DND-41 (cell line): ENCODE measurements around the gene GPATCH3.

Source experiments
- EZH2 ChIP-seq: IDR thresholded peaks from 3 replicates; pipeline ENCODE4 v1.6.1; 2012; ENCODE audit warnings: borderline replicate concordance, low read depth, mild to moderate bottlenecking, moderate library complexity, low read length, inconsistent platforms; ENCODE audit not compliant: severe bottlenecking
- TF ChIP-seq, protein P1 (sequence below): IDR thresholded peaks from 2 replicates; pipeline ENCODE4 v1.5.1; 2012; ENCODE audit warnings: borderline replicate concordance, low read length, moderate library complexity, mild to moderate bottlenecking; ENCODE audit not compliant: poor library complexity, severe bottlenecking; ENCODE audit errors: extremely low read depth

DNA sequence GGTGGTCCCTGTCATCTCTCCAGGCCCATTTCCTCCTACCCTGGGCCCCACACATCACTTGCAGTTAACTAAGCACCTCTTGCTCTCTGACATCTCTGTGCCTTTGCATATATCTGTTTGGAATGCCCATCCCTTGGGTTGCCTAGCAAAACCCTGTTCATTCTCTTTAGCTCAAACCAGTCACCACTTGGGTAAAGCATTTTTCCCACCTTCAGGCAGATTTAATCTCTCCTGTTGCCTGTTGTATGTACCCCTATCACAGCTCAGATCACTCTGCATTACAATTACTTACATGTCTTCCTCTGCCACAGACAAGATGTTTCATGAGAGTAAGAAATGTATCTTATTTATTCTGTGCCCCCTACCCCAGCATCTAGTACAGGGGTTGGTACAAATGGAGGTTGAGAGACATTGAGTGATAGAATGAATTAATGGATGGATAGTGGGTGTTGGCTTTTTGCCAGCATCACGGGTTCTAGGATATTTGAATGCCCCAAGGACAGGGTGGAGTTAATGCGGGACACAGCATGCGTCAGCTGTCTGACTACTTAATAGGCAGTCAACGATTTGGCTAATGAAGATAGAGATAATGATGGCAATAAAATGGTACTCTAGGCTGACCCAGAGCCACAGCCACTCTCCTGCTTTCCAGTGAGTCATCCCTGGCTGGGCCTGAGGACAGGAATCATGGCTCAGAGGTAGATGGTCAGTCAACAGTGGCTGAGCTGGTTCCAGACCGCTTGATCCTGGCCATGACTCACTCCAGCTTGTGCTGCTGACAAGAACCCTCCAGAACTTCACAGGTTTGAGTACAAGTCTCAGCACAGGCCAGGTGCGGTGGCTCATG is 7.0 kb upstream of the GPATCH3 start:
- TF ChIP-seq, protein P1, sequence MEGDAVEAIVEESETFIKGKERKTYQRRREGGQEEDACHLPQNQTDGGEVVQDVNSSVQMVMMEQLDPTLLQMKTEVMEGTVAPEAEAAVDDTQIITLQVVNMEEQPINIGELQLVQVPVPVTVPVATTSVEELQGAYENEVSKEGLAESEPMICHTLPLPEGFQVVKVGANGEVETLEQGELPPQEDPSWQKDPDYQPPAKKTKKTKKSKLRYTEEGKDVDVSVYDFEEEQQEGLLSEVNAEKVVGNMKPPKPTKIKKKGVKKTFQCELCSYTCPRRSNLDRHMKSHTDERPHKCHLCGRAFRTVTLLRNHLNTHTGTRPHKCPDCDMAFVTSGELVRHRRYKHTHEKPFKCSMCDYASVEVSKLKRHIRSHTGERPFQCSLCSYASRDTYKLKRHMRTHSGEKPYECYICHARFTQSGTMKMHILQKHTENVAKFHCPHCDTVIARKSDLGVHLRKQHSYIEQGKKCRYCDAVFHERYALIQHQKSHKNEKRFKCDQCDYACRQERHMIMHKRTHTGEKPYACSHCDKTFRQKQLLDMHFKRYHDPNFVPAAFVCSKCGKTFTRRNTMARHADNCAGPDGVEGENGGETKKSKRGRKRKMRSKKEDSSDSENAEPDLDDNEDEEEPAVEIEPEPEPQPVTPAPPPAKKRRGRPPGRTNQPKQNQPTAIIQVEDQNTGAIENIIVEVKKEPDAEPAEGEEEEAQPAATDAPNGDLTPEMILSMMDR, result no peak
- TF ChIP-seq EZH2, result no peak
